Fibroblast of lung (primary cell): ENCODE results near the gene OSBPL1A. TPM values are rescaled to one million over a fixed set of nuclear protein-coding genes. Genes with fewer than 3 reads are reported as not detected.
A peak's percentile ranks its signal among the peaks of the same experiment; 100 is the strongest.

Experiments used
- DNase-seq, 2 donors: peaks; one replicate each; pipeline versions ENCODE4 v3.0.0 to v3.0.0-alpha.2; 2010; ENCODE audit warnings: low read depth in 2 of 2
- H2AFZ ChIP-seq: 2 replicates; pipeline ENCODE4 v1.5.1; 2012; ENCODE audit warnings: low read length, control low read depth, inconsistent platforms
- H3K27ac ChIP-seq: 2 replicates; pipeline ENCODE4 v1.5.1; 2011; ENCODE audit warnings: low read length, control low read depth; ENCODE audit not compliant: insufficient read depth
- H3K27me3 ChIP-seq: 2 replicates; pipeline ENCODE4 v1.5.1; 2011; ENCODE audit warnings: mild to moderate bottlenecking, low read length; ENCODE audit not compliant: control insufficient read depth, insufficient read depth
- H3K36me3 ChIP-seq: 2 replicates; pipeline ENCODE4 v1.5.1; 2011; ENCODE audit warnings: low read length; ENCODE audit not compliant: control insufficient read depth, insufficient read depth
- H3K4me1 ChIP-seq: 2 replicates; pipeline ENCODE4 v1.5.1; 2011; ENCODE audit warnings: low read length; ENCODE audit not compliant: control insufficient read depth, insufficient read depth; ENCODE audit errors: extremely low read depth
- H3K4me2 ChIP-seq: 2 replicates; pipeline ENCODE4 v1.5.1; 2011; ENCODE audit warnings: low read length, control low read depth; ENCODE audit not compliant: insufficient read depth; ENCODE audit errors: extremely low read depth
- H3K4me3 ChIP-seq, 4 experiments: fragments of 200-600 bp in 1 of 4; sonication (generic) in 1 of 4; replicated peaks in 1 of 4; 2 replicates each; pipeline ENCODE4 v1.5.1; 2011 to 2016; ENCODE audit warnings: low read length in 4 of 4, low read depth in 3 of 4, mild to moderate bottlenecking in 3 of 4, control low read depth in 2 of 4, inconsistent platforms in 1 of 4, mixed read lengths in 1 of 4; ENCODE audit not compliant: insufficient read depth in 1 of 4; ENCODE audit errors: control extremely low read depth in 1 of 4
- H3K79me2 ChIP-seq: 2 replicates; pipeline ENCODE4 v1.5.1; 2012; ENCODE audit warnings: mild to moderate bottlenecking, low read length, inconsistent platforms; ENCODE audit not compliant: control insufficient read depth, insufficient read depth
- H3K9ac ChIP-seq: 2 replicates; pipeline ENCODE4 v1.5.1; 2011; ENCODE audit warnings: mild to moderate bottlenecking, low read length, control low read depth; ENCODE audit not compliant: insufficient read depth
- H3K9me3 ChIP-seq: 2 replicates; pipeline ENCODE4 v1.5.1; 2012; ENCODE audit warnings: low read depth, low read length; ENCODE audit not compliant: control insufficient read depth, insufficient read depth
- H4K20me1 ChIP-seq: 2 replicates; pipeline ENCODE4 v1.5.1; 2011; ENCODE audit warnings: low read length; ENCODE audit not compliant: control insufficient read depth, insufficient read depth; ENCODE audit errors: extremely low read depth
- EZH2 ChIP-seq: IDR thresholded peaks from 2 replicates; pipeline ENCODE4 v1.5.1; 2012; ENCODE audit warnings: low read length, control low read depth, mild to moderate bottlenecking; ENCODE audit errors: missing control alignments
- polyA plus RNA-seq, 2 donors: library from polyadenylated mRNA; depleted of rRNA in 1 of 2; stranded (reverse) in 1 of 2; unstranded in 1 of 2; fragments of >200 nt; gene quantifications; 2 replicates each; pipeline ENCODE4 v1.2.1, GENCODE V29; 2011 to 2012; ENCODE audit warnings: missing spikeins in 1 of 2
- total RNA-seq: library from RNA; depleted of rRNA; stranded (reverse); fragments of >200 nt; gene quantifications from 2 replicates; pipeline ENCODE4 v1.2.1, GENCODE V29; 2014
- TF ChIP-seq, protein P1 (sequence below), 2 donors: IDR thresholded peaks in 1 of 2; conservative IDR thresholded peaks in 1 of 2; 1 replicate in 1 of 2; 2 replicates in 1 of 2; pipeline ENCODE4 v1.5.1; 2011 to 2012; ENCODE audit warnings: low read length in 2 of 2, control low read depth in 1 of 2, inconsistent platforms in 1 of 2, low read depth in 1 of 2, mild to moderate bottlenecking in 1 of 2

Gene OSBPL1A
- total and polyA plus RNA-seq, 2 donors (not counting 1 experiment from before 2014, with no cell fraction given) = 67.5 to 73.3 TPM

- H3K27me3 ChIP-seq = no peaks in the 10 kb centered on the region
- no peaks in the 10 kb centered on the region for H3K36me3 ChIP-seq
- peak in 1 of 2 donors; percentile 38 for DNase-seq
- H3K79me2 ChIP-seq = no peaks in the 10 kb centered on the region
- TF ChIP-seq, protein P1, sequence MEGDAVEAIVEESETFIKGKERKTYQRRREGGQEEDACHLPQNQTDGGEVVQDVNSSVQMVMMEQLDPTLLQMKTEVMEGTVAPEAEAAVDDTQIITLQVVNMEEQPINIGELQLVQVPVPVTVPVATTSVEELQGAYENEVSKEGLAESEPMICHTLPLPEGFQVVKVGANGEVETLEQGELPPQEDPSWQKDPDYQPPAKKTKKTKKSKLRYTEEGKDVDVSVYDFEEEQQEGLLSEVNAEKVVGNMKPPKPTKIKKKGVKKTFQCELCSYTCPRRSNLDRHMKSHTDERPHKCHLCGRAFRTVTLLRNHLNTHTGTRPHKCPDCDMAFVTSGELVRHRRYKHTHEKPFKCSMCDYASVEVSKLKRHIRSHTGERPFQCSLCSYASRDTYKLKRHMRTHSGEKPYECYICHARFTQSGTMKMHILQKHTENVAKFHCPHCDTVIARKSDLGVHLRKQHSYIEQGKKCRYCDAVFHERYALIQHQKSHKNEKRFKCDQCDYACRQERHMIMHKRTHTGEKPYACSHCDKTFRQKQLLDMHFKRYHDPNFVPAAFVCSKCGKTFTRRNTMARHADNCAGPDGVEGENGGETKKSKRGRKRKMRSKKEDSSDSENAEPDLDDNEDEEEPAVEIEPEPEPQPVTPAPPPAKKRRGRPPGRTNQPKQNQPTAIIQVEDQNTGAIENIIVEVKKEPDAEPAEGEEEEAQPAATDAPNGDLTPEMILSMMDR (conservative IDR thresholded peaks at IDR 0.05 in 1 of 2, IDR thresholded peaks at IDR 0.05 in 1 of 2; ENCODE audit: low read depth in 1 of 2, low read length in 2 of 2) = no peak
- TF ChIP-seq EZH2 = no peak
- no peak overlapping the region for H3K4me2 ChIP-seq
- no peak overlapping the region for H3K27ac ChIP-seq
- H3K4me3 ChIP-seq = peak overlapping the region in 1 of 4 experiments; percentile 5
- no peak overlapping the region for H2AFZ ChIP-seq
- H3K9ac ChIP-seq = no peak overlapping the region
- H3K9me3 ChIP-seq = no peaks in the 10 kb centered on the region
- H4K20me1 ChIP-seq = no peaks in the 10 kb centered on the region
- H3K4me1 ChIP-seq = peaks cover 3% of the 10 kb centered on the region
Measured at GRCh38 chr18:24395049-24395795, 2.4 kb downstream of the OSBPL1A start.

DNA sequence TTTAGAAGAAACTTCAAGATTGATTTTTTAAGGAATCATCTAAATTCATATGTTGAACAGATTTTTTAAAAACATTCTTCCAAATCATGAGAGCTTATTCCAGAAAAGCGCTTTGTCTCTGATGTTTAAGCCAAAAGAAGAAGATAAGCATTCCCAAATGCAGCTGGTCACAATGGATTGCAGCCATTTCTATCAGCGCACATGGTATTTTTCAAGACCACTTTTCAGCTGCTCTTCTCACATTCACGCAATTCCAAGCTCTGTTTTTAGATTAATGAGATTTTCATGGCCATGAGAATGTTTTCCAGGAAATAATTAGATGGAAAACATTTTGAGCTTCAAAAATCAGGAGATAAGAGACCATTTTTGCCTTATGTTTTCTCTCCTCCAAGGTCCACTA is 8.7 kb downstream of the OSBPL1A start:
- Histone ChIP-seq H3K4me3 (no peak overlapping the region), H3K79me2 (no peaks in the 10 kb centered on the region), H3K4me2 (no peak overlapping the region), H4K20me1 (no peaks in the 10 kb centered on the region), H3K4me1 (no peaks in the 10 kb centered on the region), H3K27me3 (no peaks in the 10 kb centered on the region), H3K9ac (no peak overlapping the region), H3K9me3 (no peaks in the 10 kb centered on the region), H3K27ac (no peak overlapping the region), H3K36me3 (no peaks in the 10 kb centered on the region), H2AFZ (no peak overlapping the region)
- TF ChIP-seq, protein P1 (conservative IDR thresholded peaks at IDR 0.05 in 1 of 2, IDR thresholded peaks at IDR 0.05 in 1 of 2; ENCODE audit: low read depth in 1 of 2, low read length in 2 of 2) = no peak
- no peak for TF ChIP-seq EZH2
- peak in 1 of 2 donors; percentile 11 for DNase-seq

GRCh38 chr18:24386681-24387080 is 10.9 kb downstream of the OSBPL1A start:
- H3K4me1 ChIP-seq = no peaks in the 10 kb centered on the region
- H4K20me1 ChIP-seq = no peaks in the 10 kb centered on the region
- H3K4me2 ChIP-seq = no peak overlapping the region
- no peak overlapping the region for H3K9ac ChIP-seq
- H3K27me3 ChIP-seq = no peaks in the 10 kb centered on the region
- no peak for DNase-seq
- H3K79me2 ChIP-seq = no peaks in the 10 kb centered on the region
- H2AFZ ChIP-seq = no peak overlapping the region
- TF ChIP-seq, protein P1 (conservative IDR thresholded peaks at IDR 0.05 in 1 of 2, IDR thresholded peaks at IDR 0.05 in 1 of 2; ENCODE audit: low read depth in 1 of 2, low read length in 2 of 2) = no peak
- no peak for TF ChIP-seq EZH2
- H3K4me3 ChIP-seq = no peak overlapping the region
- no peaks in the 10 kb centered on the region for H3K36me3 ChIP-seq
- H3K27ac ChIP-seq = no peak overlapping the region
- no peaks in the 10 kb centered on the region for H3K9me3 ChIP-seq
